ENCODE data around the gene SLC16A5.
"Not testable (repeated sequence)": the region's sequence is repeated elsewhere in the genome, so short reads cannot be mapped to it uniquely, and the experiment has no call there.

Gene SLC16A5

DNA sequence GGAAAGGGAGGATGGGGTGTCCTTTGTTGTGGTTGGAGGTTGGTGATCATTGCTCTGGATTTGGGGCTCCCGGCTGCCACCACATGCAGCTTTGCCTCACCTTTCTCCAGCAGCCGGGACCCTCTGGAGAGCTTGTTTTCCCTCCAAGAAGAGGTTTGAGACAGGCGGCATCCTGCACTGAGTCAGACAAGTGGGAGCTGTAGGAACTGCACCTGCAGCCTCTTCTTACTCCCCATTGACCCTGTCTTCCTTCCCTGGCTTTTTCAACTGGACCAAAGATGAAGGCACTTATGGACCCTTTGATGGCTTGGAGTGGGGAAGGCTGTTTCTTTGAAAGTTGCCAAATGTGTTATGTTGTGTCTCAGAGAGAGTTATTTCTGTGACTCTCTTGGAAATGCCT, 24.1 kb upstream of the SLC16A5 start:
- DNase-seq (ENCODE audit: low read depth in 2 of 3, low spot score in 1 of 3): no peak

DNA sequence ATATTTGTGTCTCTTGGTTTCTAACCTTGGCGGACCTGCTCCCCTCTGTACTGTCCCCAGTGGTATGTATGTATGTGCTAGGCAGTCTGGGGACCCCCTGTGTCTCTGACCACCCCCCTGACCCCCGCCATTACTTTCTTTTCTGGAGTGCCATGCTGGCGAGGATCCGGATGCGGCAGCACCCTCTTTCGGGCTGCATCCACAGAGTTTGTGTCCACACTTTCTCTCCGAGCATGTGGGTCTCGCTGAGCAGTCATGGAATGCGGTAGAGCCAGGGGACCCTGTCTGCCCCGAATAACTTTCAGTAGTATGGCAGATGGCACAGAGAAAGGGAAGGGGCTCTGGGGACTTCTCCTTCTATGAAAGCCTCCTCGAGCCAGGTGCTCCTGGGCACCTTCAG, 23.7 kb upstream of the SLC16A5 start:
- DNase-seq (ENCODE audit: low read depth in 2 of 3, low spot score in 1 of 3): no peak

DNA sequence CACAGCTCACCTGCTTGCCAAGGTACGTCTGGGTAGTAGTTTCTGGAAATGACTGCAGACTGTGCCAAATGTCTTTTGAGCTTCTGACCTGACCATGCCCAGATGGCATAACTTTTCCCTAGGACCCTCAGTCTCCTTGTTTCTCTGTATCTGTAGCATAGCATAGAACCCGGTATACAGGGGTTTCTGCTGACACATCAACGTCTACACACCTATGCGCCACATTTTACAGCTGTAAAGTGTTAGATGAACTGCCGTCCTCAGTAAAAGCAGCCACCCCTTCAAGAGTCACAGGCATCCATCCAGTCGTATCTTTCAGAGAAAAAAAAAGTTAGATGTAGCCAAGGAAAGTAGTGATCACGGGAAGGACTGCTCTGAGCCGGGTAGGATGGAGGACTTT, 23.3 kb upstream of the SLC16A5 start:
- DNase-seq (ENCODE audit: low read depth in 2 of 3, low spot score in 1 of 3): no peak

- DNase-seq (ENCODE audit: low read depth in 2 of 3, low spot score in 1 of 3): no peak
Observed at GRCh38 chr17:75064867-75065561, 22.7 kb upstream of the SLC16A5 start.

- DNase-seq (ENCODE audit: low read depth in 2 of 3, low spot score in 1 of 3): no peak
Observed at GRCh38 chr17:75065562-75066151, 22.1 kb upstream of the SLC16A5 start.

DNA sequence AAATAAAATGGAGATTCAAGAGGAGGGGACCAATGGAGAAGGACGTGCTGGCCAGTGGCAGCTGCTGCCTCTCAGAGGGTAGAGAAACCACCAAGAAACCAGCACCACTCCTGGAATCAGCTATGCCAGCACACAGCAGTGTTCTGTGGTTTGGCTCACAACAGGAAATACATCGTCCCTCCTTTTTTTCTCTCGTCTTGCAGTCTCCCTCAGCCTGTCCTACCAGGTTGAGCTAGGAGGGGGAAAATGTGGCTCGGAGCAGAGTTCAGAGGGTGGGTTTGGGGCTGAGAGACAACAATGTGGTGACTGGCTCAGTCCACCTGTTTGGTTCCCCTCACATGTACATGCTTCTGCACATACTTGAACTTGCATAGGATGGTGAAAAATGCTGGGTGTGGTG, 19.9 kb upstream of the SLC16A5 start:
- DNase-seq (ENCODE audit: low read depth in 2 of 3, low spot score in 1 of 3): no peak

GRCh38 chr17:75068750-75069149, 19.0 kb upstream of the SLC16A5 start:
- DNase-seq (ENCODE audit: low read depth in 2 of 3, low spot score in 1 of 3): no peak

- DNase-seq (ENCODE audit: low read depth in 2 of 3, low spot score in 1 of 3): no peak
Observed at GRCh38 chr17:75069783-75070182, 18.0 kb upstream of the SLC16A5 start.

GRCh38 chr17:75071478-75072271, 16.1 kb upstream of the SLC16A5 start:
- not testable (repeated sequence) for DNase-seq (ENCODE audit: low read depth in 2 of 3, low spot score in 1 of 3)

- not testable (repeated sequence) for DNase-seq (ENCODE audit: low read depth in 2 of 3, low spot score in 1 of 3)
Observed at GRCh38 chr17:75072909-75073308, 14.8 kb upstream of the SLC16A5 start.

DNA sequence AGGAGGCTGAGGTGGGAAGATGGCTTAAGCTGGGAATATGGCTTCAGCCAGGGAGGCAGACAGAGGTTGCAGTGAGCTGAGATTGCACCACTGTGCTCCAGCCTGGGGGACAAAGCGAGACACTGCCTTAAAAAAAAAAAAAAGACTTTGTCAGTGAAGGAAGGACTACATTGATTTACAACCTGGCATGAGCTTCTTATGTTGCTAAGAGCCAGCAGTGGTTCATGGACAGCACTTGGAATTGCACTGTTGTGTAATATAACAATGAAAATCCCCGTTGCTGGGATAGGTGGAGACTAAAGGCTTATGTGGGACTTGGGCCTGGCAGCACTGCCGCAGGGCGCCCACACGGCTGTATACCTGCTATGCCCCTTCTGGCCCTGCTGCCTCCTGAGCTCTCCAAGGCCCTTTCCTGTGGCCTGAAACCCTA, 14.1 kb upstream of the SLC16A5 start:
- no peak for DNase-seq (ENCODE audit: low read depth in 2 of 3, low spot score in 1 of 3)

- no peak for DNase-seq (ENCODE audit: low read depth in 2 of 3, low spot score in 1 of 3)
Observed at GRCh38 chr17:75074532-75074931, 13.2 kb upstream of the SLC16A5 start.

DNA sequence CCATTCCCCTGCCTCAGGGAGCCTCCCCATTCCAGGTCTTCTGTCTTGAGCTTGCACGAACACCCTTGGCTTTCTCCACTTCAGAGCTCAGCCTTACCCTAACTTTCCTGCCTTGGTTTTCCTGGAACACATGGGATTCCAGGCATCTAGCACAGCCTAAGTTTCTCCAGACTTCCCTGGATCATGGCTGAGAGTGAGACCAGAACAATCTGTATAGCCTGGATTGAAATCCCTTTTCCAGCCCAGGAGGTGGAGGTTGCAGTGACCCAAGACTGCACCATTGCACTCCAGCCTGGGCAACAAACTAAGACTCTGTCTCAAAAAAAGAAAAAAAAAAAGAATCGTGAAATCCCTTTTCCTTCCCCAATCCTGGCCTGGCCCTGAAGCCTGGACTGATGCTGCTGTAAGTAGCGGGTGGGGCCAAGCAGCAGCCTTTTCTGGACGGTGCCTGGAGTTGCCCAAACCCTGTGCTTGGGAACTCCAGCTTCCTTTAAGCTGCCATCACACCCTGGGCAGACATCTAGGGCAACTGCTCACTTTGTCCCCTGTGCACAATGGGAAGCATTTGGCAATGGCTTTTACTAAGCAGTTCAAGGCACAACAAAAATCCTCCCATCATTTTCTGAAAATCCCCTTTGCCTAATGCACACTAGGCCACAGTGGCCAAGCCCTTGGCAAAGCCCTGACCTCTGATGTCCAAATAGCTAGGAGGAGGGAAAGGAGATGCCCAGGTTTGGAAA, 12.0 kb upstream of the SLC16A5 start:
- DNase-seq (ENCODE audit: low read depth in 2 of 3, low spot score in 1 of 3): no peak

DNA sequence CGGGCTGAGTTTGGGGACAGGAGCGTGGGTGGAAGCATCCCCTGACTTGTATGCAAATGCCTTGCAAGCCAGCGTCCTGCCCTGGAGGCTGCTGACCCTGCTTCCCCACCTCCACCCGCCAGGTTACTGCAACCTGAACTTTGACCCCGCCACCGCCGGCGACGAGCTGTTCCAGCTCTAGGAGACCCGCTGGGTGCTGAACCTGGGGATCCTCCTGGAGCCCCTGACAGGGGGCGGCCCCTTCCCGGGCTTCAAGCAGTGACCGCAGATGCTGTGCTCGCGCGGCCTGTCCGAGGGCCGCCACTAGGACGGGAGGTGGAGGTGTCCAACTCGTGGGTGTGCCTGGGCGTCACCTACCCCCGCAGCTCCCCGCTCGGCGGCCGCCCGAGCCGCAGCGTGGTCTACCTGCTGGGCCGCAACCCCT, 10.7 kb upstream of the SLC16A5 start:
- no peak for DNase-seq (ENCODE audit: low read depth in 2 of 3, low spot score in 1 of 3)

GRCh38 chr17:75077496-75078283, 10.1 kb upstream of the SLC16A5 start:
- peak in 1 of 3 donors; percentile 44 for DNase-seq (ENCODE audit: low read depth in 2 of 3, low spot score in 1 of 3)

DNA sequence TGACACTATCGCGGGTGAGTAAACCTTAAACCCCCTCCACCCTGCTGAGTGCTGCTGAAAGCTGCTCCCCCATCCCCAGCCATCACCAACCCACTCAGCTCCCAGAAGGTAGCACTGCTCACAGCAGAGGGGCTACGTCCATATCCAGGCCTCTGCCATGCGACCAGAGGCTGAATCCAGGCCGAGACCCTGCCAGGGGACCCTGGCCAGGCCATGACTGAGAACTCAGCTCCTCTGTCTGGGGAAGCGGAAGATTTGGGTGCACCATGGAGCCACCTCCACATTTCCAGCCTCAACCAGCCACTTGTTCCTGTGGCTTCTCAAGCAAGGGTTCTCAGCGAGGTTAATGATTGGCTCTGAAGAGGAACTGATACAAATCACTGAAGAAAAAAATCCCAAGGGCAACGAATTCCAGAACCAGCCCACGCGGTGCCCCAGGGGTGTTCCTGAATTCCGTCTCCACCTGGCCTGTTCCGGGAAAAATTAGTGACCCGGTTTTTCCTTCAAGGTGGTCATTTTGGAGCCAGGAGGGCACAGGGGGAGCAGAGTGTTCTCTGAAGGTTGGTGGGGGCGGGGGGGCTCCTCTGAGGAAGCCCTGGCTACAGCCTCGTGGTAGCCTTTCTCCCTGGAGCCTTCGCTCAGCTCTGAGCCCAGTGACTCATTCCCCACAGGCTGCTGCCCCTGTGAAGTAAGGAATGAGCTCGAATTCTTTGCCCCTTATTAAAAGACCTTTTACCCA, 9.3 kb upstream of the SLC16A5 start:
- no peak for DNase-seq (ENCODE audit: low read depth in 2 of 3, low spot score in 1 of 3)

DNA sequence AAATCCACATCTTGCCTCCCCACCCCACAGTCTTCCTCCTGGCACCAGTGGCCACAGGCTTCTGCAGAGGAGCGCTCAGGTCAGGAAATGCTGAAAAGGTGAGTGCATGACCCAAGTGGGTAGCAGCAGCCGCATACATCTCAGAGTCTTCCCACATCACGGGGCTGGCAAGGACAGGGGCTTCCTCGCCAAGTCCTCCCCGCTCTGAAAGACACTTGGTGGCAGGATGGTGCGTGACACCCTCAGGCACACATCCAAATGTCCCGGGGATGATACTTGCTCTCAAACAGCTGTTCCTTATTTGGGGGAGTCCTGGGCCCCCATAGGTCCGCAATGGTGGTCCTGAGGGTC, 8.8 kb upstream of the SLC16A5 start:
- DNase-seq (ENCODE audit: low read depth in 2 of 3, low spot score in 1 of 3): no peak

GRCh38 chr17:75081611-75082540, 5.9 kb upstream of the SLC16A5 start:
- no peak for DNase-seq (ENCODE audit: low read depth in 2 of 3, low spot score in 1 of 3)

DNA sequence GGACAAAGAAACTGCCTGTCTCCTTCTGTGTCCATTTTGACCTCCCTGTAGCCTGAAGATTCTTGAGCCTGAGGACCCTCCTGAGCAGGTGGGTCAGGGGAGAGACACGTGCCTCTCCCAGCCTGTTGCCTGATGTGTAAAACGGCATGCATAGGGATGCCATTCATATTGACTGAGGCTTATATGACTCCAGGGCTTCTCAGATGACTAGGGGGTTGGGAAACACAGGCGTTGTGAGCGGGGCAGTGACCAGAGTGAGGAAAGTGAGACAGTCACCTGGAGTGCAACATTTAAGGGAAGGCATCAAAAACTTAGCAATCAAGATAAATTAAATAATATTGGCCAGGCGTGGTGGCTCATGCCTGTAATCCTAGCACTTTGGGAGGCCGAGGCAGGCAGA, 5.1 kb upstream of the SLC16A5 start:
- no peak for DNase-seq (ENCODE audit: low read depth in 2 of 3, low spot score in 1 of 3)
